CD4-positive, alpha-beta T cell treated with Interleukin-6 at 100 ng/mL for 8 hours (primary cell): ENCODE measurements around the gene CILP.
A peak's percentile ranks its signal among the peaks of the same experiment; 100 is the strongest.
"Not testable (repeated sequence)": the region's sequence is repeated elsewhere in the genome, so short reads cannot be mapped to it uniquely, and the experiment has no call there.

Experiments
- DNase-seq: peaks from one replicate; pipeline ENCODE4 v3.0.0-alpha.2; 2020; ENCODE audit warnings: mixed read lengths, low spot score

The CILP gene

GRCh38 chr15:65192016-65192415 is 19.3 kb downstream of the CILP start:
- no peak for DNase-seq

DNA sequence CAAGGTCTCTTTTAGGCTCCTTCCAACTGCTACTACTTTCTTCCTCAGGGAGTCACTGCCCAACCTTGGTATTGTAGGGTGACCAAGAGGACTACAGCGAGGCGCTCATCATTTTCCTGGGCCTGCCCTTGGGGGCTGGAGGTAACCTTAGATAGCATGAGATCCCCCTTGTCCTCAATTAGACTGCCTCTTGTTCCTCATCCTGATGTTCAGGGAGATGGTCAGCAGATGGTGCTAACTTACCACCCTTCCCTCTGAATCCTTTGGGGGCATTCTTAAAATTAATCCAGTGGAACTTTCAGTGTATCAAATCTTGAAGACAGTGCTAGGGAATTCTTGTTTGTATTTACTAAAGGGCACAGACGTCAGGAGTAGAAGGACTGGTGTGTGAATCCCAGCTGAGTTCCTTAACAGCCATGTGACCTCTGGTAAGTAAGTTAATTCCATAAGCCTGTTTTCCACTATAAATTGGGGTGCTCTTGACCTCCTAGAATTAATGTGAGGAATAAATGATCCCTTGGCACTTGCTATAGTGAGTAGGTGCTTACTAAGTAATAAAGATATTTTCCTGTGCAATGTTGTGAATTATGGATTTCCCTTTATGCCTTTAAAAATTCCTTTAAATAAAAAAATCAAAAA is 22.1 kb downstream of the CILP start:
- DNase-seq: peak; percentile 7

- DNase-seq: not testable (repeated sequence)
Measured at GRCh38 chr15:65188472-65188871, 22.8 kb downstream of the CILP start.

DNA sequence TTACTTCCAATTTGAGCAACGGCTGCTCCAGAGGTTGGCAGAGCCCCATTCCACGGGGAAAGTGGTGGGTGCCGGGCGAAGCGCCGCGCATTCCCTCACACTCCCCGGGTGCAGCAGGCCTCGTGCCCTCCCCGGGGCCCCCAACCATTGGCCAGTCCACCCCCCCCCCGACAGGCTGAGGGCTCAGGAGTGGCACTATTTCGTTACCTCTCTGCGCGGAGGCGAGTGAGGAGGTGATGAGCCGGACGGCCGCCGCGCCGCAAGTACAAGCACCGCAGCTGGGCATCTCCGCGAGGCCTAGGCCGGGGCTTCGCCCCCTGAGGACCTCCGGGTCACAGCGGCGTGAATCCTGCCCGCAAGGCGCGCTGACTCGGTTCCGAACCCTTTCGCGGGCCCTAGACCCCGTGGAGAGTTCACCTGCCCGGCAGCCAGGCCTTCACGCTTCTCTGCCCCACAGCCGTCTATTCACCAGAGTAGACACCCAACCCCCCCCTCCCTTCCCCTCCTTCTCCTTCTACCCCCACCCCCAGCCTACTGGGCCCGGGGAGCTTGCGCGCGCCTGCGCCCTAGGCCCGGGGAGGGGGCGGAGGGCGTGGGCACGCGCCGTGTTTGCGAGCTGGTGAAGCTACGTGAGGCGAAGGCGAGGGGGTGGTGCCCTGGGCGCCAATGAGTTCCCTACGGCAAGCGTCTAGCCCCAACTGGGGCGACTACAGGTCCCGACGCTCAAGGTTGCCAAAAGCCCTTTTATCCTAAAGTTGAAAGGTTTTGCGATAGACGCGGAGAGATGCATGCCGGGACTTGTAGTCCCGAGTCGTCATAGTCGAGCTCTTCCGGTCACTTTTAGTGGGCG is 26.2 kb downstream of the CILP start, which contains the start of gene CLPX:
Gene CLPX (minus strand): TSS at position 475 of the 850 bp plus-strand sequence. CDS start 189 bp downstream, at position 286.
- DNase-seq: peak; percentile 94

GRCh38 chr15:65184305-65184867 is 26.9 kb downstream of the CILP start:
- peak; percentile 21 for DNase-seq

DNA sequence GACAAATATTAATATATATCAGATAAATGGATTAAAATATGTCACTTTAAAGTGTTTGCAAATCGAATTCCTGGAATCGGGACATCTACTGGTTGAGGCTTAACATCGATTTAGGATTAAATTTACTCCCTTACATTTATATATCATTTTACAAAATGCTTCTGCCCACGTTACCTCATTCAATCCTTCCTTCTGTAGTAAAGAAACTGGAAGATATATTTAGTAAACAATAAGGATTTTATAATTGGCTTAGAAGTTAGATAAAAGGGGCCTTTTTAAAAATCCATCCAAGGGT is 27.5 kb downstream of the CILP start:
- no peak for DNase-seq

DNA sequence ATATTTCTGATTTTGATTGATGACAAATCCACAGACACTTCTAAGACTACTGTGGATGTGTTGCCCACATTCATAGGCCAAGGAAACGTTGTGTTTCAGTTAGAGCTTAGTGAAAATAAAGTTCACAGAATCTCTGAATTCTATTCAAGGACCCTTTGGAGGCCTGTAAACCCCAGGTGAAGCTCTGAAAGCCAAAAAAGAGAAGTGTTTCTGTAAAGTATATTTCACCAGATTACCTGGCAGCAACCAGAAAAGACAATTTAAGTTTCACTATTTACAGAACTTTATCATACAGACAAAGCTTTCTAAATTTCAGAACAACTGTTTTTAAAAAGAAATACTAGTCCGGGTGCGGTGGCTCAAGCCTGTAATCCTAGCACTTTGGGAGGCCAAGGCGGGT is 28.7 kb downstream of the CILP start:
- DNase-seq: no peak

DNA sequence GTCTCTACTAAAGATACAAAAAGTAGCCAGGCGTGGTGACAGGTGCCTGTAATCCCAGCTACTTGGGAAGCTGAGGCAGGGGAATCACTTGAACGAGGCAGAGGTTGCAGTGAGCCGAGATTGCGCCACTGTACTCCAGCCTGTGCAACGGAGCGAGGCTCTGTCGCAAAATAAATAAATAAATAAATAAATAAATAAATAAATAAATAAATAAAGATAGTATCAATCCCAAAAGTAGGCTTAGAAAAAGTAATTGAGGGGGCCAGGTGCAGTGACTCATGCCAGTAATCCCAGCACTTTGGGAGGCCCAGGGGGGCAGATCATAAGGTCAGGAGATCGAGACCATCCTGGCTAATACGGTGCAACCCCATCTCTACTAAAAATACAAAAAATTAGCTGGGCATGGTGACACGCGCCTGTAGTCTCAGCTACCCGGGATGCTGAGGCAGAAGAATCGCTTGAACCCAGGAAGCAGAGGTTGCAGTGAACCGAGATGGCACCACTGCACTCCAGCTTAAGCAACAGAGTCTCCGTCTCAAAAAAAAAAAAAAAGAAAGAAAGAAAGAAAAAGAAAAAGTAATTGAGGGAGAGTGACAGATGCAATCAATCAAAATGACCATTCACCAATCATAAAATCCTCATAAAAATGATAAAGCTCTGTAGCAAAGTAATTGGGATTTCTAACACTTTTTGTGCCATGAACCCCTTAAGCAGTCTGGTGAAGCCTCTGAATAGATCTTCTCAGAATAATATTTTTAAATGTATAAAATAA is 29.5 kb downstream of the CILP start:
- DNase-seq: not testable (repeated sequence)

- DNase-seq: no peak
Measured at GRCh38 chr15:65180167-65180566, 31.1 kb downstream of the CILP start.

GRCh38 chr15:65177901-65178300 is 33.4 kb downstream of the CILP start:
- no peak for DNase-seq

GRCh38 chr15:65176056-65176455 is 35.2 kb downstream of the CILP start:
- DNase-seq: no peak

- no peak for DNase-seq
Measured at GRCh38 chr15:65175511-65175910, 35.8 kb downstream of the CILP start.

DNA sequence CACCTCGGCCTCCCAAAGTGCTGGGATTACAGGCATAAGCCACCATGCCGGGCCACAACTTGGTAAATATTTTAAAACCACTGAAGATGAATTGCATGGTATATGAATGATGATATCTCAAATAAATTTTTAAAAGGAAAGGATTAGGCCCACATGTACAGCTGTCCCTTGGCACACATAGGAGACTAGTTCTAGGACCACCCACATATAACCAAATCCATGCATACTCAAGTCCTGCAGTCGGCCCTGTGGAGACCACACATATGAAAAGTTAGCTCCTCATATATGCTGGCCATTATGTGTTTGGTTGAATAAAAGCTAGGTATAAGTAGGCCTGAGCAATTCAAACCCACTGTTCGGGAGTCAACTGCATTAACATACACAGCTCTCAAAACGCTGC is 36.8 kb downstream of the CILP start:
- DNase-seq: no peak

- no peak for DNase-seq
Measured at GRCh38 chr15:65172531-65172930, 38.7 kb downstream of the CILP start.

DNA sequence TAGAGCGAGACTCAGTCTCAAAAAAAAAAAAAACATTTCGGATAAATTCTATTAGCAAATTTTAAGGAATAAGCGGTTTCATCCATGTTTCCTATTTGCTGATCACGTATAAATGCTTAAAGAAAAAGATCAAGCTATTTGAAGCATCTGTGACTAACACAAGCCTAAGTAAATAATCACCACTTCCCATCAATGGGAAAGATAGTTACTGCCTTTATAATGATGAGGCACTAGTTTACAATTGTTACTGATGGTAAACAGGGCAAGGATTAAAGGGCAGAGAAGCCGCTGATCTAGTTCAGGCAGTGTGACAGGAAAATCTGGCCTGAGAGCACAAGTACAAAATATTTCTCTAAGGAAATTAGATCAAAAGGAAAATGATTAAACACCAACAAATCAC is 39.8 kb downstream of the CILP start:
- no peak for DNase-seq

DNA sequence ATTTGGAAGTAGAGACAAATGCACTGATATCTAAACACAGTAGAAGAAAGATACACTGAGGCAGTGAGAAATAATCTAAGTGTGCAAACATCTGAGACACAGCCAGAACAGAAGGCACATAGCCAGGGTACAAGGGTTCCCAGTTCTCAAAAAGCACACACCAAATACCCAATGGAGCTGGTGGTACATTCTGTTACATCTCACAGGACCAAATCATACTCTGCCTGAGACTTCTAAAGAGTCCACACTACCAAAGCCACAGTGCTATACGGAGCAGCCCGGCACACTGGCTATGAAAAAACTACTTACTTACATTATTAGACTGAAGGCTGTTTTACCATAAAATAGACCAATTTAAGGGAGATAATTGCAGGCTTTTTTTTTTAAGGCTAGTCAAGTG is 45.4 kb downstream of the CILP start:
- no peak for DNase-seq

DNA sequence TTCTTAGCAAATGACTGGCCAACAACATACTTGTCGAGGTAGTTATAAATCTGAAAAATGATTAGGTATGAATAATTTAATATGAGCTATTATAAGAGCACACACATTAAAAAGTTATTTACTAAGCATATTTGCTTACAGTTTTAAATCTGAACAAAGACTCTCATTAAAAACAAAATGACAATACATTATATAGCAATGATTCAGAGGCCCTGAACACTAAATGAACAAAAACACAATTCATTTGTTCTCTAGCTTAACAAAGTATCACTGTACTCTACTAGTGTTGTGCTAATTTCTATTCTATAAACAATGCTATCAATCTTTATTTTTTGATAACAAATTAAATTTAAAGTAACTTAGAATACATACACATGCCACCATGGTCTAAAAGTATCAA is 47.1 kb downstream of the CILP start:
- no peak for DNase-seq

GRCh38 chr15:65163041-65163440 is 48.2 kb downstream of the CILP start:
- no peak for DNase-seq

GRCh38 chr15:65156692-65157091 is 54.6 kb downstream of the CILP start:
- DNase-seq: no peak

- no peak for DNase-seq
Measured at GRCh38 chr15:65154720-65155119, 56.6 kb downstream of the CILP start.

DNA sequence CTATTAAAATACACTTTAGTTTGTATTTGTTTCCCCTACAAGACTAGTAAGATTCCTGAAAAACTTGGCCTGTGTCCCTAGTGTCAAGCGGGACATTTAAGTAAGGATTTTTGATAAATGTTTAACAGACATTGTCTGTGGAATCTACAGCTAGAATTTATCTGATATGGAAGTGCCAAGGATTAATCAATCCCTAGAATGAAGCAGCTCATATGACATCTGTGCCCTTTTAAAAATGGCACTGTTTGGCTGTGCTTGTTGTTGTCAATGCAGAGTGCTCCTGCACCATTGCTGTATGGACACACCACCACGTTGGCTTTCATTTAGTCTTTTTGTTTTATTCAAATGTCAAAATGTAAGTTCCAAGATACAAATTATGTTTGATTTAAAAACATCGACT is 63.4 kb downstream of the CILP start:
- no peak for DNase-seq

- no peak for DNase-seq
Measured at GRCh38 chr15:65146438-65146837, 64.8 kb downstream of the CILP start.
